Measurements from ENCODE around the gene NPHS1.

- TF ChIP-seq, protein P1, sequence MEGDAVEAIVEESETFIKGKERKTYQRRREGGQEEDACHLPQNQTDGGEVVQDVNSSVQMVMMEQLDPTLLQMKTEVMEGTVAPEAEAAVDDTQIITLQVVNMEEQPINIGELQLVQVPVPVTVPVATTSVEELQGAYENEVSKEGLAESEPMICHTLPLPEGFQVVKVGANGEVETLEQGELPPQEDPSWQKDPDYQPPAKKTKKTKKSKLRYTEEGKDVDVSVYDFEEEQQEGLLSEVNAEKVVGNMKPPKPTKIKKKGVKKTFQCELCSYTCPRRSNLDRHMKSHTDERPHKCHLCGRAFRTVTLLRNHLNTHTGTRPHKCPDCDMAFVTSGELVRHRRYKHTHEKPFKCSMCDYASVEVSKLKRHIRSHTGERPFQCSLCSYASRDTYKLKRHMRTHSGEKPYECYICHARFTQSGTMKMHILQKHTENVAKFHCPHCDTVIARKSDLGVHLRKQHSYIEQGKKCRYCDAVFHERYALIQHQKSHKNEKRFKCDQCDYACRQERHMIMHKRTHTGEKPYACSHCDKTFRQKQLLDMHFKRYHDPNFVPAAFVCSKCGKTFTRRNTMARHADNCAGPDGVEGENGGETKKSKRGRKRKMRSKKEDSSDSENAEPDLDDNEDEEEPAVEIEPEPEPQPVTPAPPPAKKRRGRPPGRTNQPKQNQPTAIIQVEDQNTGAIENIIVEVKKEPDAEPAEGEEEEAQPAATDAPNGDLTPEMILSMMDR (IDR thresholded peaks at IDR 0.05; ENCODE audit: low read depth, low read length): no peak
- no peak for TF ChIP-seq MAX (IDR thresholded peaks at IDR 0.05; ENCODE audit: low read depth, low read length)
- TF ChIP-seq POLR2A (IDR thresholded peaks at IDR 0.05; ENCODE audit: extremely low read depth, insufficient read length): no peak
Measured at GRCh38 chr19:35816262-35816661, 36.0 kb downstream of the NPHS1 start.

Data from NB4 (cell line).